Calu3 (cell line): ENCODE data around the gene OR2T29. TPM values are rescaled to one million over a fixed set of nuclear protein-coding genes. Genes with fewer than 3 reads are reported as not detected.
"Not testable (repeated sequence)": the region's sequence is repeated elsewhere in the genome, so short reads cannot be mapped to it uniquely, and the experiment has no call there.

Experiments used
- Bru-seq: library from RNA; stranded (reverse); fragments of 400-500 nt; gene quantifications from one replicate; lab custom pipeline; 2021; lab: Mats Ljungman, UMichigan
- BruChase-seq, 2 experiments: library from RNA; stranded (reverse); fragments of 400-500 nt; gene quantifications; one replicate each; lab custom pipeline; 2021; lab: Mats Ljungman, UMichigan
- BruUV-seq: library from RNA; stranded (reverse); fragments of 400-500 nt; replicated peaks from 2 replicates; lab custom pipeline; 2021; lab: Mats Ljungman, UMichigan
- CTCF ChIA-PET: fragments of 300-600 bp; sonication (Branson Sonifier 250); formaldehyde crosslinking; loops from one replicate; lab custom pipeline; 2022; ENCODE audit warnings: antibody characterized with exemption; lab: Charles Lee
- DNase-seq: peaks from one replicate; pipeline ENCODE4 v3.0.0; 2022
- H3K27ac Mint-ChIP-seq: one replicate; pipeline ENCODE4 v1.8.0; 2022; ENCODE audit warnings: mixed read lengths; ENCODE audit not compliant: unreplicated experiment
- H3K27me3 Mint-ChIP-seq: one replicate; pipeline ENCODE4 v1.8.0; 2022; ENCODE audit warnings: mixed read lengths; ENCODE audit not compliant: unreplicated experiment
- H3K36me3 Mint-ChIP-seq: one replicate; pipeline ENCODE4 v1.8.0; 2022; ENCODE audit warnings: mild to moderate bottlenecking, moderate library complexity, mixed read lengths; ENCODE audit not compliant: insufficient read depth, unreplicated experiment
- H3K4me1 Mint-ChIP-seq: one replicate; pipeline ENCODE4 v1.8.0; 2022; ENCODE audit warnings: mild to moderate bottlenecking, low read depth, mixed read lengths; ENCODE audit not compliant: unreplicated experiment
- H3K4me3 Mint-ChIP-seq: one replicate; pipeline ENCODE4 v1.8.0; 2022; ENCODE audit warnings: mild to moderate bottlenecking, low read depth, moderate library complexity, mixed read lengths; ENCODE audit not compliant: unreplicated experiment
- H3K9me3 Mint-ChIP-seq: one replicate; pipeline ENCODE4 v1.8.0; 2022; ENCODE audit warnings: low read depth, mixed read lengths; ENCODE audit not compliant: unreplicated experiment
- intact Hi-C: fragments of 100-400 bp; cut with micrococcal nuclease; formaldehyde crosslinking; loops from one replicate; pipeline ENCODE4 v1.10.0; 2022; ENCODE audit not compliant: unreplicated experiment
- long read RNA-seq: library from polyadenylated mRNA; stranded (forward); transcript quantifications from one replicate; pipeline ENCODE4 v2.0.0, GENCODE V29; 2022
- total RNA-seq: library from RNA; stranded (reverse); gene quantifications from 2 replicates; pipeline ENCODE4 v1.2.3, GENCODE V29; 2022
- TF ChIP-seq, protein P1 (sequence below): fragments of 200-600 bp; IDR thresholded peaks from one replicate; pipeline ENCODE4 v1.8.0; 2022; ENCODE audit warnings: antibody characterized with exemption; ENCODE audit not compliant: unreplicated experiment

Gene OR2T29, protein sequence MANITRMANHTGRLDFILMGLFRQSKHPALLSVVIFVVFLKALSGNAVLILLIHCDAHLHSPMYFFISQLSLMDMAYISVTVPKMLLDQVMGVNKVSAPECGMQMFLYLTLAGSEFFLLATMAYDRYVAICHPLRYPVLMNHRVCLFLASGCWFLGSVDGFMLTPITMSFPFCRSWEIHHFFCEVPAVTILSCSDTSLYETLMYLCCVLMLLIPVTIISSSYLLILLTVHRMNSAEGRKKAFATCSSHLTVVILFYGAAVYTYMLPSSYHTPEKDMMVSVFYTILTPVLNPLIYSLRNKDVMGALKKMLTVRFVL
- total RNA-seq (not detected in 2 replicates), Bru-seq, nascent RNA (not detected), BruChase-seq, experiment 1, labeled RNA remaining after a 6-hour chase (percentile 6 among the genes with signal in this experiment), BruChase-seq, experiment 2, labeled RNA remaining after a 2-hour chase (not detected)
- long read RNA-seq, result 0 reads

DNA sequence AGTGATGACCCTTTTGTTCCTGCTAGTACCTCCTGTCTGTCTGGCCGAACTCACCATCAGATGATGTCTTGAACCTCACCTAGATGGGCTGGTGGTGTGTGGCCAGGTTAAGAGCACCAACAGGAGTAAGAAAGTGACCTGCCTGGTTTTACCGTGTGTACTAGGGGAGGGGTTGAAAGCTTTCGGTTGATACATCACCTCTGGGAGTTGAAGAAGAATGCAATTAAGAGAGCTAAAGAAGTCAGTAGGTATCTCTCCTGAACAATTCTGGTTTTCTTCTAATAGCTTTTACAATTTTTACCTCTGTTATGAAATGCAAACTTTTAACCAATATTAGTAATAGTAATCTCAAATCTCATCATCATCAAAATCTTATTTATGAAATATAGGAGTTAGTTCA, at the start of gene OR2T29:
Gene OR2T29, minus strand, starts transcription at position 101 of the 400 bp plus-strand sequence. CDS start 3,281 bp downstream, outside the sequence.
- H3K4me3 Mint-ChIP-seq, CTCF ChIA-PET, H3K4me1 Mint-ChIP-seq, H3K9me3 Mint-ChIP-seq, BruUV-seq, DNase-seq, intact Hi-C loops, H3K27ac Mint-ChIP-seq, H3K36me3 Mint-ChIP-seq, H3K27me3 Mint-ChIP-seq: not testable (repeated sequence)

DNA sequence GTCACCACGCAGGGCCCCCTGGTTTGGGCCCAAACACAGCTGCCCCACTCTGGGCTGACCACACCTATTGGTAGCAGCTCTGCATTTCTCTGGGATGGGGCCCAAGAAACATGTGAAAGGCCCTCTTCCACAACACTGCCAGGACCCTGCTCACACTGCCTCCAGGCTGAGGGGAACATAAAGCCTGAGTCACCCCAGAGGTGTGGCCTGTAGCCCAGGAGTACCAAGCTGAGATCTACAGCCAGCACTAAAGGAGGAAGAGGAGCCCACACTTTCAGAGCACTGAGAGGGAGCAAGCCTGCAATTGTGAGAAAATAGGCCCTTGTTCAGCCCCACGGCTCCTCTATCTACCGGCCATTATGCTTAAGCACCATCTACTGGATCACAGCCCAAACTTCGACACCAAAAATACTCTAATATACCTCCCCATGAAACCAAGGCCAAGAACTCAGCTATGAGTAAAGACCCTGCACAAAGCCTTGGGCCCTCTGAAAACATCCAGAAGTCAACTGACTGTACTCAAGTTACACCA, 49.4 kb upstream of the OR2T29 start:
- Mint-ChIP-seq H3K36me3 (no peaks in the 10 kb centered on the region), H3K9me3 (peaks cover 6% of the 10 kb centered on the region), H3K27ac (no peak overlapping the region), H3K4me1 (no peaks in the 10 kb centered on the region), H3K27me3 (no peaks in the 10 kb centered on the region), H3K4me3 (no peak overlapping the region)
- DNase-seq, result no peak
- TF ChIP-seq, protein P1, sequence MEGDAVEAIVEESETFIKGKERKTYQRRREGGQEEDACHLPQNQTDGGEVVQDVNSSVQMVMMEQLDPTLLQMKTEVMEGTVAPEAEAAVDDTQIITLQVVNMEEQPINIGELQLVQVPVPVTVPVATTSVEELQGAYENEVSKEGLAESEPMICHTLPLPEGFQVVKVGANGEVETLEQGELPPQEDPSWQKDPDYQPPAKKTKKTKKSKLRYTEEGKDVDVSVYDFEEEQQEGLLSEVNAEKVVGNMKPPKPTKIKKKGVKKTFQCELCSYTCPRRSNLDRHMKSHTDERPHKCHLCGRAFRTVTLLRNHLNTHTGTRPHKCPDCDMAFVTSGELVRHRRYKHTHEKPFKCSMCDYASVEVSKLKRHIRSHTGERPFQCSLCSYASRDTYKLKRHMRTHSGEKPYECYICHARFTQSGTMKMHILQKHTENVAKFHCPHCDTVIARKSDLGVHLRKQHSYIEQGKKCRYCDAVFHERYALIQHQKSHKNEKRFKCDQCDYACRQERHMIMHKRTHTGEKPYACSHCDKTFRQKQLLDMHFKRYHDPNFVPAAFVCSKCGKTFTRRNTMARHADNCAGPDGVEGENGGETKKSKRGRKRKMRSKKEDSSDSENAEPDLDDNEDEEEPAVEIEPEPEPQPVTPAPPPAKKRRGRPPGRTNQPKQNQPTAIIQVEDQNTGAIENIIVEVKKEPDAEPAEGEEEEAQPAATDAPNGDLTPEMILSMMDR, result no peak
- BruUV-seq, result no TSS peak
- intact Hi-C loops, result no loop called here
- CTCF ChIA-PET, result no interaction called here

DNA sequence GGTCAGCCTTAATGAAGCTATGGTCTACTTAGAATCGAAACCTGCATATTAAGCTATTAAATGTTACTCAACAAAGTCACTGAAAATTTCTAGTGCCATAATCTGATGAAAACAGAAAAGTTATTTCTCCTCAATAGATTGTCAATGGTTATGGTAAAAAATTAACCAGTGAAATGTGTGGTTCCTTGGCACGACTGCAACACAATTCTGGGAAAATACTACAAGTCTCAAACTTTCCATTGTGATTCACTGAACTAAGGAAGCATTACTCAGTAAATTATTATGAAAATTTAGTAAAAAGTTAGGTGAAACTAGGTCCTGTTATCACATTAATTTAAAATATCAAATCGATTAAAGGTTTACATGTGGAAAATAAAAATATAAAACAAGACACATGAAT, 47.7 kb upstream of the OR2T29 start:
- DNase-seq, result no peak
- Mint-ChIP-seq H3K36me3 (no peaks in the 10 kb centered on the region), H3K27me3 (no peaks in the 10 kb centered on the region), H3K4me3 (no peak overlapping the region), H3K4me1 (no peaks in the 10 kb centered on the region), H3K9me3 (peaks cover 6% of the 10 kb centered on the region), H3K27ac (no peak overlapping the region)
- intact Hi-C loops, result no loop called here
- TF ChIP-seq, protein P1, result no peak
- BruUV-seq, result no TSS peak
- CTCF ChIA-PET, result no interaction called here

DNA sequence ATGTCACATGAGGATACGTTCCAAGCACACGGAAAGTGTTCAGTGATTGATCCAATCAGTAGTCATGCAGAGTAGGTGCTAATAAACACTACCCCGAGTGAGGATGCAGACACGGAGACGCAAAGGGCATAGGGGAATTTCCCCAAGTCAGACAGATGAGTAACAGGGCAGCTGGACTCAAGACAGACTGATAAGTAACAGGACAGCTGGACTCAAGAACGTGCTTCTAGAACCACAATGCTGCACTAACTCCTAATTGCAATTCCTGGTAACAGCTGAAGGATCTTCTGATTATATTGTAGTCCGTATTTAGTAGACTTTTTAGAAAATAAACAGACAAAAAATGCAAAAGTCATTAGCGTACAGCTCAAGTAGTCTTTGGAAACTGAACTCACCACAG, 36.8 kb upstream of the OR2T29 start:
- Mint-ChIP-seq H3K27me3 (no peaks in the 10 kb centered on the region), H3K4me3 (no peak overlapping the region), H3K36me3 (no peaks in the 10 kb centered on the region), H3K27ac (no peak overlapping the region), H3K9me3 (peaks cover 18% of the 10 kb centered on the region), H3K4me1 (no peaks in the 10 kb centered on the region)
- intact Hi-C loops, result no loop called here
- BruUV-seq, result no TSS peak
- CTCF ChIA-PET, result no interaction called here
- TF ChIP-seq, protein P1, result no peak
- no peak for DNase-seq

DNA sequence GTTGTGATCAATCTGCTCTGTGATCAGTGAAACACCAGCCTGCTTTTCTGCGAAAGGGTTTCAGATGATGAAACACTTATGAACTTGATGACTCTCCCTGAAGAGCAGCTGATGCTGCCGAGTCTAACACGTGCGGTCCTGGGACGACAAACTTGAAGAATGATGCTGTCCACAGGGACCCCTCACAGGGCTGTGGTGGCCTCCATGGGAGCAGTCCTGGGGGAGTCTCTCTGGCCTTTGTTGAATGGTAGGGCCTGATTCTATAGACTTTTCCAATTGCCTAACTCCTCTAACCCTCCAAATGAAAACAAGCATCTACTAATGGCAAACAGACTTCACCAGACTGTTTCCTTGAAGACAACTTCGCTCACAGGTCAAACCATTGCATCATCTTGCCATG, 35.0 kb upstream of the OR2T29 start, which contains the start of gene OR2T10:
Gene OR2T10, minus strand, starts transcription at position 112 of the 400 bp plus-strand sequence. CDS start 3,932 bp downstream, outside the sequence.
- H3K36me3 Mint-ChIP-seq, result no peaks in the 10 kb centered on the region
- no peak within 1 kb of the TSS for H3K4me3 Mint-ChIP-seq
- peaks cover 22% of the 10 kb centered on the region for H3K9me3 Mint-ChIP-seq
- no peaks in the 10 kb centered on the region for H3K27me3 Mint-ChIP-seq
- no TSS peak for BruUV-seq
- H3K27ac Mint-ChIP-seq, result no peak within 1 kb of the TSS
- no peak for DNase-seq
- TF ChIP-seq, protein P1, result no peak
- intact Hi-C loops, result no loop called here
- no peaks in the 10 kb centered on the region for H3K4me1 Mint-ChIP-seq
- CTCF ChIA-PET, result no interaction called here
